ENCODE results near the gene CCKAR.

DNA sequence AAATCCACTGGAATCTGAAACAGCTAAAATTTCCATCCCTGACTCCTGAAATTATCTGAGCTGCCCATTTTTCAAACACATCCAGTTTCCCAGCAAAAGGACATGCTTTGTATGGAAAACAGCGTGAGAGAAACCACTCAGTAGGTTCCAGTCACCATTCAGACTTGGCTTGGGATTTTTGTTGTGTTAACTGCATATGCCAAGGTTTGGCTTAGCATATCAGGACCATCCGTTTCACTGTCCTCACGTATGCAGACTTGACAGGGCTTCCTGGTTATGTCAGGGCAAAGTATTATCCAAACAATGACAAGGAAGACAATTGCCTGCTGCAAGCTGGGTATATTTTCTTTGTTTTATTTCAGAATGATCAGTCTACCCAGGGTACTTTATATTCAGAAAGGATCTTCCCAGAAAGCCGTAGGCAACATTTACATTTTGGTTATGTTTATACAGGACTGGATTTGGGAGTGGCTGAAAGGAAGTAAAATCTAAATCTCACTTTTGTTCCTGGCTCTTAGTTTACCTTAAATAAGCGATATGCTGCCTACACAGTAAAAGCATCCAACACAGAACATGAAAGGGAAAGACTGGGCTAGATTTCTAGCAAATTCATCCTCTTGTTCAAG is 41.3 kb upstream of the CCKAR start:
- no peak for TF ChIP-seq CTCF (IDR thresholded peaks at IDR 0.05)
- TF ChIP-seq POLR2AphosphoS5 (IDR thresholded peaks at IDR 0.05; ENCODE audit: low read depth, low read length) = no peak
- TF ChIP-seq SIN3A (IDR thresholded peaks at IDR 0.05; ENCODE audit: borderline replicate concordance, insufficient read depth, low read depth, low read length) = no peak
- TF ChIP-seq TCF7L2 (IDR thresholded peaks at IDR 0.05; ENCODE audit: low read depth, low read length) = no peak
- TF ChIP-seq REST (IDR thresholded peaks at IDR 0.05; ENCODE audit: insufficient read depth in 1 of 2, low read depth in 2 of 2, low read length in 1 of 2) = no peak

All from Panc1 (cell line).